Inflammatory macrophage (primary cell): ENCODE measurements around the gene IKZF4.

ENCODE experiments used
- DNase-seq, 2 donors: peaks; one replicate each; pipeline ENCODE4 v3.0.0-alpha.2; 2020 to 2022

The IKZF4 gene

GRCh38 chr12:56084958-56085543 is 64.2 kb downstream of the IKZF4 start:
- DNase-seq: peak; percentile 18 to 52

- no peak for DNase-seq
Observed at GRCh38 chr12:56086096-56086495, 65.3 kb downstream of the IKZF4 start.

- DNase-seq: no peak
Observed at GRCh38 chr12:56086608-56087007, 65.8 kb downstream of the IKZF4 start.

GRCh38 chr12:56087220-56087619 is 66.4 kb downstream of the IKZF4 start:
- peak; percentile 42 to 66 for DNase-seq
